ENCODE measurements around the gene MGLL. TPM values are rescaled to one million over a fixed set of nuclear protein-coding genes. Genes with fewer than 3 reads are reported as not detected.

MGLL gene
- total RNA-seq, 1 donor from 2014 or later: 9.4 TPM

DNA sequence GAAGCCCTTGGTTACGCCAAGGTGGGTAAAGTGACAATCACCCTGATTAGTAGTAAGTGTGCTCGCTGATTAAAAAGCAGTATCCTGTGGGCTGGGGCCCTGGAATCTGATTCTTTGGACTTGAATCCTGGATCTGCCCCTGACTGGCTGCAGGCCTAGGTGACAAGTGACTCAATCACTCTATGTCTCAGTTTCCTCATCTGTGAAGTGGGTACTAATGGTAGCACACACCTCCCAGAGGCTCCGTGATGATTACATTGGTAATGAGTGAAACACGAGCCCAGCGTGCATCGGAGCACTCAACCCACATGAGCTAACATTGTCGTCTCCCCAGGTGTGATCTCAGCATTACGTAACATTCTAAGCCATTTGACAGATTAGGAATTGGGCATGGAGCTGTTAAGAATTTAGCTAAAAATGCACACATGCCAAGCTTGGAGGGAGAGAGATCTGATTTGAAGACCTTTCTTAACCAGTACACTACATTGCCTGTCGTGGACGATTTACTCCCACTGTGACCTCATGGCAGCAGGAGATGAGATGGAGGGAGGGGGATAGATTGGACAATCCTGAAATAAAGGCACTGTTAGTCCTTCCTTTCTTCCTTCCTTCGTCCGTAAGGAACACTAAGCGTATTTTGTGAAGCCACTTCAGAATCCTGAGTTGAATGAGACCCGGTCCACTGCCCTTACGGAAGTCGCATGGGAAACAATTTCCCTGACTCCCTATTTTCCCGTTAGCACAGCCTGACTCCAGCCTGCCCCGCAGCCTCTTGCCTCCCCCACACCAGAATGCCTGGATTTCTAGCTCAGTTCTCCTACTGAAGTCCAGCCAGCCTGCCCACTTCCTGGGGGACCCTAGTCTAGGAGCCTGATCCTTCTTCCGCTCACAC is 32.1 kb downstream of the MGLL start:
- H3K4me3 Mint-ChIP-seq: no peak overlapping the region
- H3K27me3 Mint-ChIP-seq: peaks cover 3% of the 10 kb centered on the region
- TF ChIP-seq, protein P1, sequence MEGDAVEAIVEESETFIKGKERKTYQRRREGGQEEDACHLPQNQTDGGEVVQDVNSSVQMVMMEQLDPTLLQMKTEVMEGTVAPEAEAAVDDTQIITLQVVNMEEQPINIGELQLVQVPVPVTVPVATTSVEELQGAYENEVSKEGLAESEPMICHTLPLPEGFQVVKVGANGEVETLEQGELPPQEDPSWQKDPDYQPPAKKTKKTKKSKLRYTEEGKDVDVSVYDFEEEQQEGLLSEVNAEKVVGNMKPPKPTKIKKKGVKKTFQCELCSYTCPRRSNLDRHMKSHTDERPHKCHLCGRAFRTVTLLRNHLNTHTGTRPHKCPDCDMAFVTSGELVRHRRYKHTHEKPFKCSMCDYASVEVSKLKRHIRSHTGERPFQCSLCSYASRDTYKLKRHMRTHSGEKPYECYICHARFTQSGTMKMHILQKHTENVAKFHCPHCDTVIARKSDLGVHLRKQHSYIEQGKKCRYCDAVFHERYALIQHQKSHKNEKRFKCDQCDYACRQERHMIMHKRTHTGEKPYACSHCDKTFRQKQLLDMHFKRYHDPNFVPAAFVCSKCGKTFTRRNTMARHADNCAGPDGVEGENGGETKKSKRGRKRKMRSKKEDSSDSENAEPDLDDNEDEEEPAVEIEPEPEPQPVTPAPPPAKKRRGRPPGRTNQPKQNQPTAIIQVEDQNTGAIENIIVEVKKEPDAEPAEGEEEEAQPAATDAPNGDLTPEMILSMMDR (conservative IDR thresholded peaks at IDR 0.05): no peak
- H3K9me3 Mint-ChIP-seq: no peaks in the 10 kb centered on the region
- peak overlapping the region; percentile 75 for H3K27ac Mint-ChIP-seq
- DNase-seq (ENCODE audit: extremely low spot score, unreplicated experiment): no peak
- peaks cover 51% of the 10 kb centered on the region for H3K4me1 Mint-ChIP-seq (ENCODE audit: unreplicated experiment)
- no peaks in the 10 kb centered on the region for H3K36me3 Mint-ChIP-seq

DNA sequence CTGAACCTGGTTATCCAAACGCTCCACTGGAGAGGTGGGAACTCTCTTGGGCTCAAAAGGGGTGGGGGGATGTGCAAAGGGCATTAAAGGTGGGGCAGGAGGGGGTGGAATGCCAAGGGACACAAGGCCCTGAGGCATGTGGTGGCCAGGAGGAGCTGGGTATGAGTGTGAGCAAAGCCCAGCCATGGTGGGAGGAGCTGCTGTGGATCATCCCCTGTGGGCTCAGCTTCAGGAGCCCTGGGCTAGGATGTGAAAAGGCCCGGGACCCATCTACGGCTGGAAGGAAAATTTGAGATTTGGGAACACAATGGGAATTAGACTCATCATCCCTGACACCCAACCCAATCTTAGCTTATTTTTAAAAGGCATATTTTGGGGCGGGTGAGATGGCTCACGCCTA is 33.3 kb downstream of the MGLL start:
- H3K36me3 Mint-ChIP-seq: no peaks in the 10 kb centered on the region
- H3K27me3 Mint-ChIP-seq: peaks cover 3% of the 10 kb centered on the region
- peaks cover 53% of the 10 kb centered on the region for H3K4me1 Mint-ChIP-seq (ENCODE audit: unreplicated experiment)
- no peak overlapping the region for H3K27ac Mint-ChIP-seq
- H3K4me3 Mint-ChIP-seq: no peak overlapping the region
- no peak for DNase-seq (ENCODE audit: extremely low spot score, unreplicated experiment)
- H3K9me3 Mint-ChIP-seq: no peaks in the 10 kb centered on the region
- TF ChIP-seq, protein P1 (conservative IDR thresholded peaks at IDR 0.05): no peak

DNA sequence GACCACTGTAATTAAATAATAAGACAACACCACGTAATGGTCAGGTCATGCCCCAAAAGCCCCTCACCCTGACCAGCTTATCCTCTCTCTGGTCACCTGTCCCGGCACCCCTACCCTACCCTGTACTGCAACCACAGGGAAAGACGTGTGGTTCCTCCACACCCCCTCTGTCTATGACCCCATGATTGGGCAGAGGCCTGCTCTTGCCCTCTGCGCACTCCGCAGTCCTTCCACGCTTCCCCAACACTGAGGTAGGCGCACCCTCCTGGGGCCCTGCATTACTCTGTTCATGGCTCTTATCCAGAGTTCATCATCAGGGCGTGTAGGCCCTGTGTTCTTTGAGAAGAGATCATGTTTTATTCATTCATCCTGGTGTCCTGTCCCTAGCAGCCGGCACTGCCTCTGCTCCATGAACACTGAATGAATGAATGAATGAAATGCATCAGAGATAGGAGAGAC is 33.8 kb downstream of the MGLL start:
- H3K27me3 Mint-ChIP-seq: peaks cover 3% of the 10 kb centered on the region
- H3K36me3 Mint-ChIP-seq: no peaks in the 10 kb centered on the region
- H3K27ac Mint-ChIP-seq: peak overlapping the region; percentile 41
- DNase-seq (ENCODE audit: extremely low spot score, unreplicated experiment): no peak
- peak overlapping the region; percentile 12 for H3K4me3 Mint-ChIP-seq
- no peaks in the 10 kb centered on the region for H3K9me3 Mint-ChIP-seq
- H3K4me1 Mint-ChIP-seq (ENCODE audit: unreplicated experiment): peaks cover 53% of the 10 kb centered on the region
- TF ChIP-seq, protein P1 (conservative IDR thresholded peaks at IDR 0.05): no peak

DNA sequence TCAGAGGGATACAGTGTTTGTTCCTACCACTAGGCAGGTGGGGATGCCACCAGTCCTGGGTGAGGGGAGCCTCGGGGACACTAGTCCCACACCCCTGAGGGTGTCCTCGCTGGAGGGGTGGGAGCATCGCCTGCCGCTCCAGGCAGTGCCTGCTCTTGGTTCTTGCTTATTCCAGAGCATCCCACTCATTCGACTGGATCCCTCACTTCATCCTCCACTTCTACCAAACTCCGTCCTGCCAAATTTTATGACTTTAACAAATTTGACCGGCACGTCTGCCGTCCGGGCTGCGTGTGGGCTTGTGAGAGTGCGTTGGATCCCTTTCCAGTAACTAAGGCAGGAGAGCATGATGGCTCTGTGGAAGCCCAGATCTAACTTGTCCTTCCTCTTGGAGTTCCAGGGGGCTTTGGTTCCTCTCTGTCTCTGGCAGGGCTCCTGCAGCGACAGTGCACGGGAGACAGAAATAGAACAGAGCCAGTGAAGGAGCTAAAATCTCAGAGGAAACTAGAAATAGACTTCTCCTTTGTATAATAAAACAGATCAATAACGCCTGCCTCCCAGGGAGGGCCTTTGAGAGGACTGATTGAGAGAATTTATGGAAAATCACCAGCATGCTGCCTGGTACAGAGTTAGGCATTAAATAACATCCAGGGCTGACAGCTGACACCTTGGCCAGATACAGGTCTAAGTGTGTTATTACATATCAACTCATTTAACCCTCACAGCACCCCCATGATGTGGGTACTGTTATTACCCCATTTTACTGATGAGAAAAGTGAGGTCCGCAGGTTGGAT is 34.5 kb downstream of the MGLL start:
- Mint-ChIP-seq H3K27me3 (peaks cover 3% of the 10 kb centered on the region), H3K4me1 (ENCODE audit: unreplicated experiment) (peaks cover 50% of the 10 kb centered on the region), H3K36me3 (no peaks in the 10 kb centered on the region), H3K27ac (peak overlapping the region; percentile 41), H3K9me3 (no peaks in the 10 kb centered on the region), H3K4me3 (no peak overlapping the region)
- DNase-seq (ENCODE audit: extremely low spot score, unreplicated experiment): no peak
- TF ChIP-seq, protein P1 (conservative IDR thresholded peaks at IDR 0.05): no peak

DNA sequence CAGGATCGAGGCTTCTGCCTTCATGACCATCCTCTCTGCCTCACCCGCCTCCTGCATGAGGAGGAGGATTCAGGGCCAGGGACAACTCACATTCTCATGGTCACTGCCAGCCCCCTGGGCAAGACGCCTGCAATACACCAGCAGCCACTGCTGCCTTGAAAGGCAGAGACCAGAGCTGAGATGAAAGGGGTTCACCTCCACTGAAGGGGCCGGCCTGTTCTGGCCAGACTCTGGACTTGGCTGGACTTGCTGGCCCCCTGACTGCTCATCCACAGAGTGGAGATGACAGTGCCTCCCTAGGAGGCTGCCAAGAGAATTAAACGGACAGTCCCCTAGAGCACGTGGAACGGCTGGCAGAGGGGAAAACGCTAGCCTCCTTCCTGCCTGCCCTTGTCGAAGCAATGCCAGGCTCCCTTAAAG is 35.2 kb downstream of the MGLL start:
- Mint-ChIP-seq H3K36me3 (no peaks in the 10 kb centered on the region), H3K4me3 (no peak overlapping the region), H3K27me3 (peaks cover 3% of the 10 kb centered on the region), H3K4me1 (ENCODE audit: unreplicated experiment) (peaks cover 47% of the 10 kb centered on the region), H3K9me3 (no peaks in the 10 kb centered on the region), H3K27ac (no peak overlapping the region)
- no peak for DNase-seq (ENCODE audit: extremely low spot score, unreplicated experiment)
- TF ChIP-seq, protein P1 (conservative IDR thresholded peaks at IDR 0.05): no peak
